HG03060 (cell line): Measurements from ENCODE around the gene AOC3.
"Not testable (repeated sequence)": the region's sequence is repeated elsewhere in the genome, so short reads cannot be mapped to it uniquely, and the experiment has no call there.

ENCODE experiments used
- ATAC-seq: cut with Tn5 transposase; IDR thresholded peaks from one replicate; pipeline ENCODE4 v1.9.1; 2021; ENCODE audit warnings: low read depth, moderate number of reproducible peaks; ENCODE audit not compliant: unreplicated experiment

The AOC3 gene

GRCh38 chr17:42844271-42844670 is 6.7 kb upstream of the AOC3 start, which contains the start of gene AOC2:
Gene AOC2, plus strand, starts transcription at chr17:42844580. Its CDS starts 47 bp downstream, at chr17:42844627.
- no peak for ATAC-seq

- ATAC-seq = no peak
These were observed 6.0 kb upstream of the AOC3 start for GRCh38 chr17:42844761-42845555.

GRCh38 chr17:42845556-42845917 is 5.5 kb upstream of the AOC3 start:
- ATAC-seq = no peak

- no peak for ATAC-seq
These were observed 4.9 kb upstream of the AOC3 start for GRCh38 chr17:42845918-42846593.

- no peak for ATAC-seq
These were observed 4.3 kb upstream of the AOC3 start for GRCh38 chr17:42846594-42847280.

GRCh38 chr17:42848093-42848492 is 2.9 kb upstream of the AOC3 start:
- ATAC-seq = no peak

- no peak for ATAC-seq
These were observed 2.0 kb upstream of the AOC3 start for GRCh38 chr17:42849031-42849430.

GRCh38 chr17:42849451-42850181 is 1.4 kb upstream of the AOC3 start:
- ATAC-seq = no peak

- not testable (repeated sequence) for ATAC-seq
These were observed 607 bp downstream of the AOC3 start for GRCh38 chr17:42851371-42852240.

GRCh38 chr17:42852351-42852750 is 1.4 kb downstream of the AOC3 start:
- no peak for ATAC-seq

GRCh38 chr17:42853004-42853403 is 2.0 kb downstream of the AOC3 start:
- no peak for ATAC-seq

GRCh38 chr17:42853597-42853967 is 2.6 kb downstream of the AOC3 start:
- no peak for ATAC-seq

GRCh38 chr17:42853968-42854790 is 3.2 kb downstream of the AOC3 start:
- no peak for ATAC-seq

- no peak for ATAC-seq
These were observed 4.1 kb downstream of the AOC3 start for GRCh38 chr17:42855048-42855596.

GRCh38 chr17:42856093-42856492 is 5.1 kb downstream of the AOC3 start:
- not testable (repeated sequence) for ATAC-seq

GRCh38 chr17:42856516-42856915 is 5.5 kb downstream of the AOC3 start:
- ATAC-seq = not testable (repeated sequence)

- no peak for ATAC-seq
These were observed 6.4 kb downstream of the AOC3 start for GRCh38 chr17:42857389-42857788.

GRCh38 chr17:42865638-42866094 is 14.7 kb downstream of the AOC3 start:
- ATAC-seq = no peak

GRCh38 chr17:42866216-42866615 is 15.2 kb downstream of the AOC3 start:
- ATAC-seq = no peak
